WTC11 (cell line): Measurements from ENCODE around the gene TRAP1. TPM values are rescaled to one million over a fixed set of nuclear protein-coding genes. Genes with fewer than 3 reads are reported as not detected.

Experiments used
- ATAC-seq: fragments of 200-7000 bp; cut with Tn5 transposase; 2 replicates; pipeline ENCODE4 v1.10.0; 2021; ENCODE audit warnings: mild to moderate bottlenecking, moderate library complexity
- CTCF ChIA-PET: fragments of 300-600 bp; sonication (Branson Sonifier 250); formaldehyde crosslinking; loops from one replicate; lab custom pipeline; 2021; ENCODE audit warnings: antibody characterized with exemption; lab: Charles Lee
- POLR2A ChIA-PET: fragments of 350-600 bp; sonication (Branson Sonifier 250); formaldehyde crosslinking; loops from one replicate; lab custom pipeline; 2021; ENCODE audit warnings: antibody characterized with exemption; lab: Charles Lee
- DNase-seq: peaks from one replicate; pipeline ENCODE4 v3.0.0; 2021; ENCODE audit warnings: low spot score
- H3K27ac Mint-ChIP-seq: 2 replicates; pipeline ENCODE4 v1.8.0; 2021; ENCODE audit warnings: mixed read lengths
- H3K27me3 Mint-ChIP-seq: 2 replicates; pipeline ENCODE4 v1.8.0; 2021; ENCODE audit warnings: low read depth, mild to moderate bottlenecking, moderate library complexity, mixed read lengths
- H3K36me3 Mint-ChIP-seq: 2 replicates; pipeline ENCODE4 v1.8.0; 2021; ENCODE audit warnings: mixed read lengths
- H3K4me1 Mint-ChIP-seq: 2 replicates; pipeline ENCODE4 v1.8.0; 2022; ENCODE audit warnings: mixed read lengths
- H3K4me3 Mint-ChIP-seq: 2 replicates; pipeline ENCODE4 v1.8.0; 2021; ENCODE audit warnings: mild to moderate bottlenecking, moderate library complexity, mixed read lengths
- H3K9me3 Mint-ChIP-seq: 2 replicates; pipeline ENCODE4 v1.8.0; 2021; ENCODE audit warnings: mixed read lengths
- ATF2 ChIP-seq: sonication (generic); formaldehyde crosslinking; IDR thresholded peaks from 2 replicates; pipeline ENCODE4 v1.8.1; 2022; ENCODE audit warnings: low read depth, missing genetic modification reagents, borderline replicate concordance
- ATF3 ChIP-seq: sonication (generic); formaldehyde crosslinking; conservative IDR thresholded peaks from 2 replicates; pipeline ENCODE4 v1.8.1; 2022; ENCODE audit warnings: mild to moderate bottlenecking, missing genetic modification reagents
- CDX4 ChIP-seq: fragments of 250-450 bp; sonication (Bioruptor Pico); IDR thresholded peaks from 2 replicates; pipeline ENCODE4 v1.9.0; 2021; ENCODE audit warnings: moderate library complexity, mild to moderate bottlenecking, inconsistent platforms, borderline replicate concordance
- ELF4 ChIP-seq: sonication (generic); formaldehyde crosslinking; IDR thresholded peaks from 2 replicates; pipeline ENCODE4 v1.8.1; 2022; ENCODE audit warnings: low read depth, mild to moderate bottlenecking, moderate library complexity, missing genetic modification reagents
- ERG ChIP-seq: fragments of 250-450 bp; sonication (Bioruptor Pico); IDR thresholded peaks from 2 replicates; pipeline ENCODE4 v1.8.0; 2021; ENCODE audit warnings: mild to moderate bottlenecking
- MAX ChIP-seq: sonication (generic); formaldehyde crosslinking; IDR thresholded peaks from 2 replicates; pipeline ENCODE4 v1.8.0; 2022; ENCODE audit warnings: mild to moderate bottlenecking, missing genetic modification reagents
- PREB ChIP-seq: sonication (generic); formaldehyde crosslinking; IDR thresholded peaks from 2 replicates; pipeline ENCODE4 v1.8.1; 2022; ENCODE audit warnings: mild to moderate bottlenecking, missing genetic modification reagents, moderate library complexity, borderline replicate concordance
- PRRX2 ChIP-seq: fragments of 250-450 bp; sonication (Bioruptor Pico); IDR thresholded peaks from 2 replicates; pipeline ENCODE4 v1.8.0; 2021; ENCODE audit warnings: mild to moderate bottlenecking
- RORB ChIP-seq: fragments of 250-450 bp; sonication (Bioruptor Pico); IDR thresholded peaks from 2 replicates; pipeline ENCODE4 v1.9.0; 2021; ENCODE audit warnings: mild to moderate bottlenecking
- TP53 ChIP-seq: sonication (generic); formaldehyde crosslinking; IDR thresholded peaks from 2 replicates; pipeline ENCODE4 v1.8.1; 2023; ENCODE audit warnings: mild to moderate bottlenecking, missing genetic modification reagents
- USF1 ChIP-seq: sonication (generic); formaldehyde crosslinking; IDR thresholded peaks from 2 replicates; pipeline ENCODE4 v1.8.0; 2022; ENCODE audit warnings: mild to moderate bottlenecking, missing genetic modification reagents
- ZMAT4 ChIP-seq: fragments of 250-450 bp; sonication (Bioruptor Pico); IDR thresholded peaks from 2 replicates; pipeline ENCODE4 v1.9.0; 2021; ENCODE audit warnings: mild to moderate bottlenecking
- ZNF121 ChIP-seq: sonication (generic); formaldehyde crosslinking; IDR thresholded peaks from 2 replicates; pipeline ENCODE4 v1.8.0; 2023; ENCODE audit warnings: missing genetic modification reagents
- ZNF219 ChIP-seq: sonication (generic); formaldehyde crosslinking; IDR thresholded peaks from 2 replicates; pipeline ENCODE4 v1.8.0; 2023; ENCODE audit warnings: missing genetic modification reagents, mild to moderate bottlenecking, borderline replicate concordance
- ZNF232 ChIP-seq: sonication (generic); formaldehyde crosslinking; IDR thresholded peaks from 2 replicates; pipeline ENCODE4 v1.8.0; 2022; ENCODE audit warnings: mild to moderate bottlenecking, missing genetic modification reagents
- ZNF263 ChIP-seq: sonication (generic); formaldehyde crosslinking; IDR thresholded peaks from 2 replicates; pipeline ENCODE4 v1.8.1; 2022; ENCODE audit warnings: low read depth, mild to moderate bottlenecking, moderate library complexity, missing genetic modification reagents
- ZNF281 ChIP-seq: sonication (generic); formaldehyde crosslinking; IDR thresholded peaks from 2 replicates; pipeline ENCODE4 v1.8.0; 2023; ENCODE audit warnings: mild to moderate bottlenecking, missing genetic modification reagents
- ZNF396 ChIP-seq: fragments of 250-450 bp; sonication (Bioruptor Pico); IDR thresholded peaks from 2 replicates; pipeline ENCODE4 v1.8.0; 2021; ENCODE audit warnings: mild to moderate bottlenecking, moderate library complexity, borderline replicate concordance
- ZNF416 ChIP-seq: fragments of 250-450 bp; sonication (Bioruptor Pico); IDR thresholded peaks from 2 replicates; pipeline ENCODE4 v1.9.0; 2021; ENCODE audit warnings: mild to moderate bottlenecking, inconsistent platforms
- total RNA-seq: library from RNA; stranded (reverse); gene quantifications from 3 replicates; pipeline ENCODE4 v1.2.3, GENCODE V29; 2021

Gene TRAP1
- total RNA-seq, 1 experiment from 2014 or later: 285 TPM

- peaks cover 20% of the 10 kb centered on the region for H3K36me3 Mint-ChIP-seq
- no peaks in the 10 kb centered on the region for H3K27me3 Mint-ChIP-seq
- ATAC-seq: no peak
- H3K27ac Mint-ChIP-seq: peak overlapping the region; percentile 54
- no peaks in the 10 kb centered on the region for H3K9me3 Mint-ChIP-seq
- H3K4me1 Mint-ChIP-seq: peaks cover 44% of the 10 kb centered on the region
- CTCF ChIA-PET: interaction anchor here (0.8 to 1.0 kb wide), 2 partner anchors 9 to 11 kb away, joined by 4 to 5 read pairs; no protein-coding TSS in a partner anchor
- POLR2A ChIA-PET: no interaction called here
- H3K4me3 Mint-ChIP-seq: no peak overlapping the region
- TF ChIP-seq USF1 (CRISPR knock-in tag) (no peak), ZNF396 (CRISPR knock-in tag) (no peak), ZNF281 (CRISPR knock-in tag) (peak; percentile 41; the same call in 1 of the 2 replicates)
- TF ChIP-seq, all 79 proteins: peak for 1
- peak; percentile 9 for DNase-seq
Measured at GRCh38 chr16:3651461-3652372, 65.6 kb downstream of the TRAP1 start.

- peaks cover 18% of the 10 kb centered on the region for H3K36me3 Mint-ChIP-seq
- no peak for TF ChIP-seq PRRX2
- no peak for TF ChIP-seq ATF2 (CRISPR knock-in tag)
- TF ChIP-seq ZMAT4 (CRISPR knock-in tag): no peak
- no peak for TF ChIP-seq TP53 (CRISPR knock-in tag)
- no peak for TF ChIP-seq ATF3 (CRISPR knock-in tag)
- TF ChIP-seq ZNF416: no peak
- no peak for TF ChIP-seq ELF4
- no peak for TF ChIP-seq USF1 (CRISPR knock-in tag)
- no peak for TF ChIP-seq ERG (CRISPR knock-in tag)
- TF ChIP-seq MAX (CRISPR knock-in tag): no peak
- TF ChIP-seq CDX4: no peak
- no peak for TF ChIP-seq ZNF263 (CRISPR knock-in tag)
- TF ChIP-seq PREB: no peak
- no peak for TF ChIP-seq ZNF232
- no peak for TF ChIP-seq ZNF219 (CRISPR knock-in tag)
- TF ChIP-seq RORB (CRISPR knock-in tag): no peak
- TF ChIP-seq ZNF121: no peak
- no peaks in the 10 kb centered on the region for H3K27me3 Mint-ChIP-seq
- POLR2A ChIA-PET: no interaction called here
- no peak for ATAC-seq
- H3K27ac Mint-ChIP-seq: 0 out of 2 replicates have a peak overlapping the region, but pooled peaks have one; percentile 13
- no peak overlapping the region for H3K4me3 Mint-ChIP-seq
- no peaks in the 10 kb centered on the region for H3K9me3 Mint-ChIP-seq
- CTCF ChIA-PET: interaction anchor here (0.8 kb wide), 1 partner anchor 10 kb away, joined by 4 read pairs; no protein-coding TSS in a partner anchor
- H3K4me1 Mint-ChIP-seq: peaks cover 54% of the 10 kb centered on the region
- peak; percentile 8 for DNase-seq
Measured at GRCh38 chr16:3650631-3651265, 66.6 kb downstream of the TRAP1 start.
